Anterior cingulate cortex (tissue), 58 donors: Measurements from ENCODE around the gene HECTD2.

Experiments used
- DNase-seq, 58 donors: peaks; one replicate each; lab custom pipeline; 2025; lab: John Stamatoyannopoulos, UW

HECTD2 gene

GRCh38 chr10:91562839-91563581 lies 152.9 kb downstream of the HECTD2 start:
- no peak for DNase-seq

- no peak for DNase-seq
These were observed 153.9 kb downstream of the HECTD2 start for GRCh38 chr10:91564026-91564425.
